Ascending aorta (tissue), 2 donors: ENCODE data around the gene STARD13. TPM values are rescaled to one million over a fixed set of nuclear protein-coding genes. Genes with fewer than 3 reads are reported as not detected.

Experiments
- DNase-seq, 2 donors: peaks; one replicate each; pipeline ENCODE4 v3.0.0-alpha.2; 2019; ENCODE audit warnings: low spot score in 2 of 2
- H3K27ac ChIP-seq, 2 donors: fragments of 200-600 bp; sonication (generic); one replicate each; pipeline ENCODE4 v1.5.1; 2016 to 2017; ENCODE audit warnings: mild to moderate bottlenecking in 1 of 2
- H3K27me3 ChIP-seq: fragments of 200-600 bp; sonication (generic); one replicate; pipeline ENCODE4 v1.5.1; 2017
- H3K36me3 ChIP-seq, 2 donors: fragments of 200-600 bp; sonication (generic); one replicate each; pipeline ENCODE4 v1.5.1; 2016
- H3K4me1 ChIP-seq, 2 donors: fragments of 200-600 bp; sonication (generic); one replicate each; pipeline ENCODE4 v1.5.1; 2016 to 2017; ENCODE audit warnings: mild to moderate bottlenecking in 1 of 2
- H3K4me3 ChIP-seq, 2 donors: fragments of 200-600 bp; sonication (generic); one replicate each; pipeline ENCODE4 v1.5.1; 2016 to 2017; ENCODE audit warnings: mild to moderate bottlenecking in 1 of 2
- H3K9me3 ChIP-seq, 2 donors: fragments of 200-600 bp; sonication (generic); one replicate each; pipeline ENCODE4 v1.5.1; 2016
- intact Hi-C: fragments of 100-400 bp; cut with DNase I; formaldehyde crosslinking; loops from one replicate; pipeline ENCODE4 v1.15.1; 2023
- total RNA-seq: library from RNA; depleted of rRNA; stranded (reverse); fragments of >200 nt; gene quantifications from one replicate; pipeline ENCODE4 v1.1.0, GENCODE V29; 2016
- TF ChIP-seq, protein P1 (sequence below), 3 experiments: fragments of 200-600 bp in 2 of 3; fragments of 450-650 bp in 1 of 3; sonication (generic) in 2 of 3; IDR thresholded peaks; one replicate each; pipeline ENCODE4 v1.5.1; 2016 to 2019; ENCODE audit warnings: antibody characterized with exemption in 3 of 3, mild to moderate bottlenecking in 1 of 3, moderate library complexity in 1 of 3

The STARD13 gene
- total RNA-seq, 1 donor from 2014 or later: 34.6 TPM

DNA sequence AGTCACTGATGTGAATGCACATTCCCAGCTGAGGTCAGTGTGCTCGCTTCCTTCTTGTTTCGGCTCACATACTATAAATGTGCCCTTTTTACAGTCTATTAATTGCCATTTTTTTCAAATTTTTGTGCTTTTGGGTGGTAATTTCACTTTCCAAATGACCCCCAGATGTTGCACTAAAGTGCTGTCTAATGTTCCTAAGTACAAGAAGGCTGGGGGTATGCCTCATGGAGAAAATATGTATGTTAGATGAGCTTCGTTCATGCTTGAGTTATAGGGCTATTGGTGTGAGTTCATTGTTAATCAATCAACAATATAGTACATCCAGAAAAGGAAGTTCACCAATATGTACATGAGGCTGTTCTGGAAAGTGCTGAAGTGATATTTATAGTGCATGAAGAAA lies 184.7 kb downstream of the STARD13 start:
- TF ChIP-seq, protein P1, sequence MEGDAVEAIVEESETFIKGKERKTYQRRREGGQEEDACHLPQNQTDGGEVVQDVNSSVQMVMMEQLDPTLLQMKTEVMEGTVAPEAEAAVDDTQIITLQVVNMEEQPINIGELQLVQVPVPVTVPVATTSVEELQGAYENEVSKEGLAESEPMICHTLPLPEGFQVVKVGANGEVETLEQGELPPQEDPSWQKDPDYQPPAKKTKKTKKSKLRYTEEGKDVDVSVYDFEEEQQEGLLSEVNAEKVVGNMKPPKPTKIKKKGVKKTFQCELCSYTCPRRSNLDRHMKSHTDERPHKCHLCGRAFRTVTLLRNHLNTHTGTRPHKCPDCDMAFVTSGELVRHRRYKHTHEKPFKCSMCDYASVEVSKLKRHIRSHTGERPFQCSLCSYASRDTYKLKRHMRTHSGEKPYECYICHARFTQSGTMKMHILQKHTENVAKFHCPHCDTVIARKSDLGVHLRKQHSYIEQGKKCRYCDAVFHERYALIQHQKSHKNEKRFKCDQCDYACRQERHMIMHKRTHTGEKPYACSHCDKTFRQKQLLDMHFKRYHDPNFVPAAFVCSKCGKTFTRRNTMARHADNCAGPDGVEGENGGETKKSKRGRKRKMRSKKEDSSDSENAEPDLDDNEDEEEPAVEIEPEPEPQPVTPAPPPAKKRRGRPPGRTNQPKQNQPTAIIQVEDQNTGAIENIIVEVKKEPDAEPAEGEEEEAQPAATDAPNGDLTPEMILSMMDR (IDR thresholded peaks at IDR 0.05): no peak
- Histone ChIP-seq H3K9me3 (peaks cover 0 to 4% of the 10 kb centered on the region in 2 donors), H3K36me3 (peaks cover 9 to 19% of the 10 kb centered on the region in 2 donors), H3K27ac (no peak overlapping the region), H3K4me3 (no peak overlapping the region), H3K4me1 (no peaks in the 10 kb centered on the region), H3K27me3 (no peaks in the 10 kb centered on the region)
- intact Hi-C loops: no loop called here
- DNase-seq: no peak

GRCh38 chr13:33099860-33100259 lies 185.7 kb downstream of the STARD13 start:
- peaks cover under 1 to 8% of the 10 kb centered on the region in 2 donors for H3K36me3 ChIP-seq
- H3K9me3 ChIP-seq: peaks cover 0 to 4% of the 10 kb centered on the region in 2 donors
- TF ChIP-seq, protein P1 (IDR thresholded peaks at IDR 0.05): no peak
- H3K4me3 ChIP-seq: no peak overlapping the region
- intact Hi-C loops: no loop called here
- H3K27me3 ChIP-seq: no peaks in the 10 kb centered on the region
- H3K4me1 ChIP-seq: no peaks in the 10 kb centered on the region
- H3K27ac ChIP-seq: no peak overlapping the region
- DNase-seq: no peak

- no peak for DNase-seq
- intact Hi-C loops: no loop called here
- H3K27me3 ChIP-seq: no peaks in the 10 kb centered on the region
Measured at GRCh38 chr13:33096886-33097605, 188.5 kb downstream of the STARD13 start.

GRCh38 chr13:33092073-33092987 lies 193.2 kb downstream of the STARD13 start:
- Histone ChIP-seq H3K27me3 (no peaks in the 10 kb centered on the region), H3K4me3 (no peak overlapping the region), H3K4me1 (no peaks in the 10 kb centered on the region), H3K9me3 (no peaks in the 10 kb centered on the region), H3K27ac (no peak overlapping the region), H3K36me3 (no peaks in the 10 kb centered on the region)
- TF ChIP-seq, protein P1 (IDR thresholded peaks at IDR 0.05): no peak
- DNase-seq: no peak
- intact Hi-C loops: no loop called here

More at GRCh38 chr13:33096886-33097605, 188.5 kb downstream of the STARD13 start:
- Histone ChIP-seq H3K4me1 (no peaks in the 10 kb centered on the region), H3K36me3 (no peaks in the 10 kb centered on the region), H3K4me3 (no peak overlapping the region), H3K27ac (no peak overlapping the region), H3K9me3 (peaks cover 0 to 4% of the 10 kb centered on the region in 2 donors)
- TF ChIP-seq, protein P1 (IDR thresholded peaks at IDR 0.05): no peak

GRCh38 chr13:33091415-33091774 lies 194.2 kb downstream of the STARD13 start:
- intact Hi-C loops: no loop called here
- no peaks in the 10 kb centered on the region for H3K9me3 ChIP-seq
- H3K27me3 ChIP-seq: no peaks in the 10 kb centered on the region
- DNase-seq: no peak
- no peaks in the 10 kb centered on the region for H3K36me3 ChIP-seq
- H3K4me1 ChIP-seq: no peaks in the 10 kb centered on the region
- no peak overlapping the region for H3K27ac ChIP-seq
- TF ChIP-seq, protein P1 (IDR thresholded peaks at IDR 0.05): no peak
- H3K4me3 ChIP-seq: no peak overlapping the region
